Uterus (tissue), 2 donors: ENCODE data around the gene RPLP2.

Source experiments
- POLR2A ChIP-seq, 2 donors: fragments of 450-650 bp; IDR thresholded peaks; one replicate each; pipeline ENCODE4 v1.6.1; 2016; ENCODE audit warnings: antibody characterized with exemption in 2 of 2, mild to moderate bottlenecking in 1 of 2, moderate library complexity in 1 of 2
- TF ChIP-seq, protein P1 (sequence below), 4 experiments: fragments of 200-600 bp in 2 of 4; fragments of 450-650 bp in 2 of 4; sonication (generic) in 2 of 4; IDR thresholded peaks; one replicate each; pipeline ENCODE4 v1.5.1; 2016 to 2019; ENCODE audit warnings: antibody characterized with exemption in 4 of 4, mild to moderate bottlenecking in 2 of 4, moderate library complexity in 1 of 4

DNA sequence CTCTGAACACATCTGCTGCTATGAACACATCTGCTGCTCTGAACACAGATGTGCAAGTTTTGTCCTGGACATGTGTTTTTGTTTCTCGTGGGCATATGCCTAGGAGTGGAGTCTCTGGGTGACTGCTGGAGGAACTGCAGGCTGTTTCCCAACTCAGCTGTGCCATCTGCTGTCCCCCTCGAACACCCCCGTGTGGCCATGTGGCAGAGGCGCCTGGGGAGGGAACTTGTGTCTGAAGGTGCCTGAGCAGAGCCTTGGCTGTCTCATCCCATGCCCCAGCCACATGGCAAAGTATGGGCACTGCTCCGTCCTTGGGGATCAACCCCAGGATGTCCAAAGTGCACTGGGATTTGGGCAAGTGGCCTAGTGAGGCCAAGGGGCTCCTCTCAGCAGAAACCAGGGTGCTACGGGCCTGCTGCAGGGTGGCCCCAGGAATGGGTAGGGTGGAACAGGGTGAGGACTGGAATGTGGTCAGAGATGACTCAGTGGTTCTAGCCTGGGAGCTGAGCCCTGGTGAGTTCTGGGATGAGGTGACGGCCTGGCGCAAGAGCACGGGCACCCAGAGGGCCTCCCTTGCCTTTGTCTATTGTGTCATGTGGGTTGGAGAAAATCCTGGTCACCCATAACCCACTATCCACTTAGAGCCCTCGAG lies 47.2 kb upstream of the RPLP2 start:
- TF ChIP-seq, protein P1, sequence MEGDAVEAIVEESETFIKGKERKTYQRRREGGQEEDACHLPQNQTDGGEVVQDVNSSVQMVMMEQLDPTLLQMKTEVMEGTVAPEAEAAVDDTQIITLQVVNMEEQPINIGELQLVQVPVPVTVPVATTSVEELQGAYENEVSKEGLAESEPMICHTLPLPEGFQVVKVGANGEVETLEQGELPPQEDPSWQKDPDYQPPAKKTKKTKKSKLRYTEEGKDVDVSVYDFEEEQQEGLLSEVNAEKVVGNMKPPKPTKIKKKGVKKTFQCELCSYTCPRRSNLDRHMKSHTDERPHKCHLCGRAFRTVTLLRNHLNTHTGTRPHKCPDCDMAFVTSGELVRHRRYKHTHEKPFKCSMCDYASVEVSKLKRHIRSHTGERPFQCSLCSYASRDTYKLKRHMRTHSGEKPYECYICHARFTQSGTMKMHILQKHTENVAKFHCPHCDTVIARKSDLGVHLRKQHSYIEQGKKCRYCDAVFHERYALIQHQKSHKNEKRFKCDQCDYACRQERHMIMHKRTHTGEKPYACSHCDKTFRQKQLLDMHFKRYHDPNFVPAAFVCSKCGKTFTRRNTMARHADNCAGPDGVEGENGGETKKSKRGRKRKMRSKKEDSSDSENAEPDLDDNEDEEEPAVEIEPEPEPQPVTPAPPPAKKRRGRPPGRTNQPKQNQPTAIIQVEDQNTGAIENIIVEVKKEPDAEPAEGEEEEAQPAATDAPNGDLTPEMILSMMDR (IDR thresholded peaks at IDR 0.05): no peak
- TF ChIP-seq POLR2A (IDR thresholded peaks at IDR 0.05): no peak
